ACC112 (cell line): ENCODE results near the gene SENP5.
"Not testable (repeated sequence)": the region's sequence is repeated elsewhere in the genome, so short reads cannot be mapped to it uniquely, and the experiment has no call there.

Source experiments
- H2AFZ ChIP-seq: fragments of 200-600 bp; sonication (generic); one replicate; pipeline ENCODE4 v1.6.0; 2017; ENCODE audit warnings: antibody characterized with exemption, low read length; ENCODE audit not compliant: unreplicated experiment
- H3K27ac ChIP-seq: fragments of 200-600 bp; sonication (generic); 2 replicates; pipeline ENCODE4 v1.5.1; 2014; ENCODE audit warnings: low read depth, mild to moderate bottlenecking, antibody characterized with exemption, low read length, moderate library complexity
- H3K27me3 ChIP-seq: fragments of 200-600 bp; sonication (generic); 2 replicates; pipeline ENCODE4 v1.6.1; 2014; ENCODE audit warnings: mild to moderate bottlenecking, antibody characterized with exemption, low read length, moderate library complexity, mixed read lengths; ENCODE audit not compliant: insufficient read depth
- H3K36me3 ChIP-seq: fragments of 200-600 bp; sonication (generic); 2 replicates; pipeline ENCODE4 v1.6.1; 2016; ENCODE audit warnings: mild to moderate bottlenecking, antibody characterized with exemption, low read length, moderate library complexity, mixed read lengths; ENCODE audit not compliant: insufficient read depth
- H3K4me1 ChIP-seq: fragments of 200-600 bp; sonication (generic); one replicate; pipeline ENCODE4 v1.6.1; 2016; ENCODE audit warnings: low read length, mixed read lengths; ENCODE audit not compliant: insufficient read depth, unreplicated experiment, control insufficient read depth
- H3K4me3 ChIP-seq: fragments of 200-600 bp; sonication (generic); 2 replicates; pipeline ENCODE4 v1.5.1; 2014; ENCODE audit warnings: mild to moderate bottlenecking, low read depth, low read length
- H3K79me2 ChIP-seq: fragments of 200-600 bp; sonication (generic); one replicate; pipeline ENCODE4 v1.6.0; 2016; ENCODE audit warnings: low read length; ENCODE audit not compliant: control insufficient read depth, unreplicated experiment, insufficient read depth

Gene SENP5

DNA sequence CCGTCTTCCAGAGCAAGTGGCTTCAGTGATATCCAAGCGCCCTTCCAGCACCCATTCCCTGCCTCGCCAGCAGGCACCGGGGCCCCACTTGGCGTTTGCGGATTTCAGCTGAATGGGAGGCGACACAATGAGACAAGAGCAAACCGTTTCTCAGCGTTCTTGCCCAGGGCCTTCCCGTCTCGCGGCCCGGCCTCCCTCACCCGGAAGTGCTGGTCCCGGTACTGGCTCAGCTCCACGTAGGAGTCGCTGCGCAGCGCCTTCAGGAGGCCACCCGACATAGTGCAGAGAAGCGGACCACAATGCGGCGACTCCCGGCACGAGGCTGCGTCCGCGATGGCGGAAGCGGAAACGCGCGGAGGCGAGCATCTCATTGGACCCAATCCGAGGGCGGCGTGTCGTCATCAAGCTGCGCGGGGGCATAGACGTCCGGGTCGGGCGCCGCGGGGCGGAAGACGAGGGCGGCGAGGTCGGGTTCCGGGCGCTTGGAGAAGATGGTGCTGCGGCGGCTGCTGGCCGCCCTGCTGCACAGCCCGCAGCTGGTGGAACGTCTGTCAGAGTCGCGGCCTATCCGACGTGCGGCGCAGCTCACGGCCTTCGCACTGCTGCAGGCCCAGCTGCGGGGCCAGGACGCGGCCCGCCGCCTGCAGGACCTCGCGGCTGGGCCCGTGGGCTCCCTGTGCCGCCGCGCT lies 74.7 kb downstream of the SENP5 start, which contains the start of gene NCBP2:
TSS of gene NCBP2 (minus strand) at position 303 of the 689 bp plus-strand sequence. CDS start at position 278, 25 bp downstream.
- peak within 1 kb of the TSS; percentile 69 for H2AFZ ChIP-seq
- H3K79me2 ChIP-seq = peaks cover 49% of the 10 kb centered on the region
- H3K27me3 ChIP-seq = no peaks in the 10 kb centered on the region
- H3K4me3 ChIP-seq = peak within 1 kb of the TSS; percentile 97
- H3K4me1 ChIP-seq = peaks cover 15% of the 10 kb centered on the region
- H3K36me3 ChIP-seq = peaks cover 17% of the 10 kb centered on the region
- H3K27ac ChIP-seq = peak within 1 kb of the TSS; percentile 93

DNA sequence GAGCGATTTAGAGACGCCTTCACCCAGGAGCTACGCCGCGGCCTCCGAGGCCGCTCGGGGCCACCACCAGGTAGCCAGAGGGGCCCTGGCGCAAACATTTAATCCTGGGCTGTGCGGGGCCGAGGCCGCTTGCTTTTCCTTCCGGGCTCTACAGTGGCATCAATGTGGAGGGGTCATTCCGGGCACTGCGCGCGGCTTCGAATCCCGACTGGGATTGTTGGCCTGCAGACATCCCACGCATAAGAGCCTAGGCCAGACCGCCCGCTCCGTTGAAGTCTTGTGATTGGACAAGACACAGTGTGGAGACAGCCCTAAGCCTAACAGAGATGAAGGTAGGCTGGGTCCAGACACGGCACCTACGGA lies 75.2 kb downstream of the SENP5 start:
- H3K4me1 ChIP-seq = peaks cover 15% of the 10 kb centered on the region
- peak overlapping the region; percentile 69 for H2AFZ ChIP-seq
- peak overlapping the region; percentile 97 for H3K4me3 ChIP-seq
- H3K27ac ChIP-seq = peak overlapping the region; percentile 5; the same call in 1 of the 2 replicates
- H3K36me3 ChIP-seq = peaks cover 11% of the 10 kb centered on the region
- peaks cover 49% of the 10 kb centered on the region for H3K79me2 ChIP-seq
- H3K27me3 ChIP-seq = no peaks in the 10 kb centered on the region

DNA sequence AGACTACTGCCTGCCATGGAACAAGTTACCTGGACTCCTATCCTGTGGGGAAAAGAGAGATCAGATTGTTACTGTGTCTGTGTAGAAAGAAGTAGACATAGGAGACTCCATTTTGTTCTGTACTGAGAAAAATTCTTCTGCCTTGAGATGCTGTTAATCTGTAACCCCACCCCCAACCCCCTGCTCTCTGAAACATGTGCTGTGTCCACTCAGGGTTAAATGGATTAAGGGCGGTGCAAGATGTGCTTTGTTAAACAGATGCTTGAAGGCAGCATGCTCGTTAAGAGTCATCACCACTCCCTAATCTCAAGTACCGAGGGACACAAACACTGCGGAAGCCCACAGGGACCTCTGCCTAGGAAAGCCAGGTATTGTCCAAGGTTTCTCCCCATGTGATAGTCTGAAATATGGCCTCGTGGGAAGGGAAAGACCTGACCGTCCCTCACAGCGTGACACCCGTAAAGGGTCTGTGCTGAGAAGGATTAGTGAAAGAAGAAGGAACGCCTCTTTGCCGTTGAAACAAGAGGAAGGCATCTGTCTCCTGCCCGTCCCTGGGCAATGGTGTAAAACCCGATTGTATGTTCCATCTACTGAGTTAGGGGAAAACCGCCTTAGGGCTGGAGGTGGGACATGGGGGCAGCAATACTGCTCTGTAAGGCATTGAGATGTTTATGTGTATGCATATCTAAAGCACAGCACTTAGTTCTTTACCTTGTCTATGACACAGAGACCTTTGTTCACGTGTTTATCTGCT lies 76.5 kb downstream of the SENP5 start:
- Histone ChIP-seq H3K4me1 (peaks cover 15% of the 10 kb centered on the region), H3K79me2 (peaks cover 39% of the 10 kb centered on the region), H3K4me3 (peak overlapping the region; percentile 97; the same call in 1 of the 2 replicates)
- not testable (repeated sequence) for H2AFZ ChIP-seq, H3K27me3 ChIP-seq, H3K27ac ChIP-seq, H3K36me3 ChIP-seq

DNA sequence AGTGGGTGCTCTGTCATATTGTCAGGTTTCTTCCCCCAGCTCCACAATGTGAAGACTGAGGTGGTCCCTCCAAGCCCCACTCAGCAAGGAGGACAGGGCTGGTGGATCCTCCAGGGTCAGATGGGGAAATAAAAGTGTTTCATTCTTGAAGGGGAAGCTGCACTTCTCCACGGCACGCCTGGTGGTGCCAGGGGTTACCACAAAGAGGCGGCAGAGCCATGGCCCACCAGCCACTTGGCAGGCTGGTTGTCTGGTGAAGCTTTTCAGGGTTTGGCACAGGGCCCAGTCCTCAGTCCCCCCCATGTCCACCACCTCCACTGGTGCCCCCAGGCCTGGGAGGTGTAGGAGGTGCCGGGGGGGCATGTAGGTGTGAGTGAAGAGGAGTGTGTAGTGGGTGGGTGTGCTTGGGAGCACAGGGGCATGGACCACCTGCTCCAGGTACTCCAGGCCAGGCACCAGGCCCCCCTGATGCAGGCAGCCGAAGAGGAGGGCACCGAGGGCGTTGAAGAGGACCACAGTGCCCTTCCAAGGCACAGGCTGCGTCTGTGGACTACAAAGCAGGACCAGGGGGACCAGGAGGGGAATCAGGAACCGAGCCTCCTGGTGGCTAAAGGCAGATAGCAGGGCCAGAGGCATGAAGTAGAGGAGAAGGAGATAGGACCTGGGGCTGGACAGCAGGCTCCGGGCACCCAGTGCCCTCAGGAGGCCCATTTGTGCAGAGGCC lies 79.6 kb downstream of the SENP5 start:
- no peak overlapping the region for H3K4me3 ChIP-seq
- peaks cover 13% of the 10 kb centered on the region for H3K79me2 ChIP-seq
- no peak overlapping the region for H3K27ac ChIP-seq
- H3K27me3 ChIP-seq = no peaks in the 10 kb centered on the region
- no peak overlapping the region for H2AFZ ChIP-seq
- H3K36me3 ChIP-seq = no peaks in the 10 kb centered on the region
- H3K4me1 ChIP-seq = peaks cover 4% of the 10 kb centered on the region

- peaks cover 4% of the 10 kb centered on the region for H3K4me1 ChIP-seq
- H3K79me2 ChIP-seq = peaks cover 8% of the 10 kb centered on the region
- H3K4me3 ChIP-seq = no peak overlapping the region
- H3K27me3 ChIP-seq = no peaks in the 10 kb centered on the region
- no peak overlapping the region for H2AFZ ChIP-seq
- H3K36me3 ChIP-seq = no peaks in the 10 kb centered on the region
- H3K27ac ChIP-seq = no peak overlapping the region
Measured at GRCh38 chr3:196947860-196948441, 80.2 kb downstream of the SENP5 start.

DNA sequence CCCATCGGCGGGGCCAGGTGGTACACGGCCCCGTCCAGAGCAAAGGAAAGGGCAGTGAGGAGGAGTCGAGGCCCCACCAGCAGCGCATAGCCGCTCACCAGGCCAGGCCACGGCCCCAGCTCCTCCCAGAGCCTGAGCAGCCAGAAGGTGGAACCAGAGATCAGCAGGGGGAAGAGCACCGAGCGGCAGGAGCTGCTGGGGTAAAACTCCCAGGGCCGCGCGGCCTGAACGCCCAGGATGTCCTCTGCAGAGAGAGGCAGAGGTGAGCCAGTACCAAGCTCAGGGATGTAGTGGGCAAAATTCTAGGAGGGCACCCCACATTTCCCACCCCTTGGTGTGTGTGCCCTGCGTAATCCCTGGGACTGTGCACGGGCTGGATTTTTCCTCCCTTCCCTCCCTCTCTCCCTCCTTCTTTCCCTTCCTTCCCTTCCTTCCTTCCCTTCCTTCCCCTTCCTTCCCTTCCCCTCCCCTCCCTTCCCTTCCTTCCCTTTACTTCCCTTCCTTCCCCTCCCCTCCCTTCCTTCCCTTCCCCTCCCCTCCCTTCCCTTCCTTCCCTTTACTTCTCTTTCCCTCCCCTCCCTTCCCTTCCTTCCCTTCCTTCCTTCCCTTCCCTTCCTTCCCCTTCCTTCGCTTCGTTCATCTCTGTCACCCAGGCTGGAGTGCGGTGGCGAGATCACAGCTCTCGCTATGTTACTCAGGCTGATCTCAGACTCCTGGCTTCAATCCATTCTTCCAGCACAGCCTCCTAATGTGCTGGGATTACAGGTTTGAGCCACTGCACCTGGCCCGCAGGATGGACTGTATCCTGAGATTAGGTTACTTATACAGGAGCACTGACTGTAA lies 80.9 kb downstream of the SENP5 start:
- peaks cover 1% of the 10 kb centered on the region for H3K79me2 ChIP-seq
- no peak overlapping the region for H3K4me3 ChIP-seq
- H2AFZ ChIP-seq = no peak overlapping the region
- peaks cover 1% of the 10 kb centered on the region for H3K4me1 ChIP-seq
- H3K27me3 ChIP-seq = no peaks in the 10 kb centered on the region
- no peak overlapping the region for H3K27ac ChIP-seq
- H3K36me3 ChIP-seq = no peaks in the 10 kb centered on the region

- Histone ChIP-seq H3K27ac (no peak overlapping the region), H2AFZ (no peak overlapping the region), H3K4me3 (no peak overlapping the region)
Measured at GRCh38 chr3:196949285-196949619, 81.5 kb downstream of the SENP5 start.

DNA sequence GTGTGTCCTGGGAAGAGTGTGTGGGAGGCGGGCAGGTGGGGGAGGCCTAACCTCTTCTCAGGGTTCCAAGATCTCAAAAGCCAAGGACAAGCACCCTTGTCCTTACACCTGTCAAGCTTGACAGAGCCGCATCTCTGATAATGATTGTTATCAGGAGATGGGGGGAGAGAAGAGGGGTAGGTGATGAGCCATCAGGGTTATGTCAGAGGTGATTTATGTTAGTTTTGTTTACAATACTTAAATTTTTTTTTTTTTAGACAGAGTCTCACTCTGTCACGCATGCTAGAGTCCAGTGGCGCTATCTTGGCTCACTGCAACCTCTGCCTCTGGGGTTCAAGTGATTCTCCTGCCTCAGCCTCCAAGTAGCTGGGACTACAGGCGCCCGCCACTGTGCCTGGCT lies 82.0 kb downstream of the SENP5 start:
- Histone ChIP-seq H3K27ac (no peak overlapping the region), H3K4me3 (no peak overlapping the region), H3K4me1 (no peaks in the 10 kb centered on the region), H3K79me2 (no peaks in the 10 kb centered on the region), H2AFZ (no peak overlapping the region), H3K27me3 (no peaks in the 10 kb centered on the region), H3K36me3 (no peaks in the 10 kb centered on the region)

More at GRCh38 chr3:196949285-196949619, 81.5 kb downstream of the SENP5 start:
- Histone ChIP-seq H3K4me1 (no peaks in the 10 kb centered on the region), H3K36me3 (no peaks in the 10 kb centered on the region), H3K79me2 (no peaks in the 10 kb centered on the region), H3K27me3 (no peaks in the 10 kb centered on the region)

GRCh38 chr3:196951371-196951770 lies 83.7 kb downstream of the SENP5 start:
- H2AFZ ChIP-seq = no peak overlapping the region
- H3K36me3 ChIP-seq = no peaks in the 10 kb centered on the region
- no peaks in the 10 kb centered on the region for H3K27me3 ChIP-seq
- no peak overlapping the region for H3K4me3 ChIP-seq
- H3K27ac ChIP-seq = no peak overlapping the region
- H3K4me1 ChIP-seq = no peaks in the 10 kb centered on the region
- no peaks in the 10 kb centered on the region for H3K79me2 ChIP-seq

DNA sequence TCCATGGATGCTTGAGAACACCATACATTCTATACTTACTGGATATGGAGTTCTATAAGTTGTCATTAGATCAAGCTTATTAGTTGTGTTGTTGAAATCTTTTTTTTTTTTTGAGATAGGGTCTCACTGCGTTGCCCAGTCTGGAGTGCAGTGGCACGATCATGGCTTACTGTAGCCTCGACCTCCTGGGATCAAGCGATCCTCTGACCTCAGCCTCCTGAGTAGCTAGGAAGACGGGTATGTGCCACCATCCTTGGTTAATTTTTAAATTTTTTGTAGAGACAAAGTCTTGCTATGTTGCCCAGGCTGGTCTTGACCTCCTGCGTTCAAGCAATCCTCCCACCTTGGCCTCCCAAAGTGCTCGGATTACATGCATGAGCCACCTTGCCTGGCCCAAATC lies 87.1 kb downstream of the SENP5 start:
- Histone ChIP-seq H3K27ac (no peak overlapping the region), H3K27me3 (no peaks in the 10 kb centered on the region), H3K36me3 (no peaks in the 10 kb centered on the region), H3K4me1 (no peaks in the 10 kb centered on the region), H2AFZ (no peak overlapping the region), H3K79me2 (no peaks in the 10 kb centered on the region), H3K4me3 (no peak overlapping the region)
